Measurements from ENCODE around the gene HMGCS1.

GRCh38 chr5:43294226-43294625 is 19.0 kb downstream of the HMGCS1 start:
- TF ChIP-seq CTCF (IDR thresholded peaks at IDR 0.05) (no peak), POLR2A (IDR thresholded peaks at IDR 0.05) (no peak)

Measured in adrenal gland (tissue), 5 donors.